Trophoblast cell (in vitro differentiated cells and primary cell): ENCODE data around the gene LMCD1.

ENCODE experiments used
- DNase-seq, 2 donors: peaks; one replicate each; pipeline ENCODE4 v3.0.0-alpha.2; 2016
- H2AFZ ChIP-seq: 2 replicates; pipeline ENCODE4 v1.6.1; 2013; ENCODE audit warnings: low read length, moderate library complexity, mild to moderate bottlenecking; ENCODE audit not compliant: insufficient read depth, poor library complexity
- H2AK5ac ChIP-seq: 2 replicates; pipeline ENCODE4 v1.6.1; 2013; ENCODE audit warnings: mild to moderate bottlenecking, low read length
- H2BK120ac ChIP-seq: 2 replicates; pipeline ENCODE4 v1.6.1; 2013; ENCODE audit warnings: low read length, mild to moderate bottlenecking, moderate library complexity; ENCODE audit not compliant: insufficient read depth, poor library complexity
- H2BK12ac ChIP-seq: 2 replicates; pipeline ENCODE4 v1.6.1; 2013; ENCODE audit warnings: mild to moderate bottlenecking, low read length, moderate library complexity
- H2BK5ac ChIP-seq: 2 replicates; pipeline ENCODE4 v1.6.1; 2013; ENCODE audit warnings: low read length, low read depth, moderate library complexity, mild to moderate bottlenecking; ENCODE audit not compliant: poor library complexity
- H3K14ac ChIP-seq: 2 replicates; pipeline ENCODE4 v1.6.1; 2013; ENCODE audit warnings: mild to moderate bottlenecking, low read length
- H3K18ac ChIP-seq: 2 replicates; pipeline ENCODE4 v1.6.1; 2013; ENCODE audit warnings: mild to moderate bottlenecking, low read length
- H3K23ac ChIP-seq: 2 replicates; pipeline ENCODE4 v1.6.1; 2013; ENCODE audit warnings: low read length
- H3K27ac ChIP-seq: 2 replicates; pipeline ENCODE4 v1.5.1; 2013; ENCODE audit warnings: low read depth, mild to moderate bottlenecking, inconsistent platforms, low read length, moderate library complexity
- H3K27me3 ChIP-seq: 2 replicates; pipeline ENCODE4 v1.6.1; 2013; ENCODE audit warnings: inconsistent platforms, mild to moderate bottlenecking, low read length, moderate library complexity; ENCODE audit not compliant: insufficient read depth
- H3K36me3 ChIP-seq, 2 experiments: 1 replicate in 1 of 2; 2 replicates in 1 of 2; pipeline ENCODE4 v1.6.1; 2013; ENCODE audit warnings: low read length in 2 of 2, mild to moderate bottlenecking in 2 of 2, moderate library complexity in 1 of 2; ENCODE audit not compliant: insufficient read depth in 2 of 2, control insufficient read depth in 1 of 2
- H3K4ac ChIP-seq: 2 replicates; pipeline ENCODE4 v1.6.1; 2013; ENCODE audit warnings: low read depth, mild to moderate bottlenecking, low read length, moderate library complexity
- H3K4me1 ChIP-seq, 2 experiments: 1 replicate in 1 of 2; 2 replicates in 1 of 2; pipeline ENCODE4 v1.6.1; 2013; ENCODE audit warnings: low read length in 2 of 2, mild to moderate bottlenecking in 2 of 2, moderate library complexity in 1 of 2; ENCODE audit not compliant: insufficient read depth in 2 of 2, control insufficient read depth in 1 of 2
- H3K4me2 ChIP-seq: 2 replicates; pipeline ENCODE4 v1.6.1; 2013; ENCODE audit warnings: inconsistent platforms, mild to moderate bottlenecking, low read length, moderate library complexity
- H3K4me3 ChIP-seq: 2 replicates; pipeline ENCODE4 v1.5.1; 2013; ENCODE audit warnings: mild to moderate bottlenecking, low read depth, low read length, inconsistent platforms
- H3K79me1 ChIP-seq: one replicate; pipeline ENCODE4 v1.6.1; 2013; ENCODE audit warnings: low read length
- H3K79me2 ChIP-seq: 2 replicates; pipeline ENCODE4 v1.6.1; 2013; ENCODE audit warnings: low read length, mild to moderate bottlenecking; ENCODE audit not compliant: control insufficient read depth, insufficient read depth, poor library complexity
- H3K9ac ChIP-seq: 2 replicates; pipeline ENCODE4 v1.6.1; 2013; ENCODE audit warnings: mild to moderate bottlenecking, low read length
- H3K9me3 ChIP-seq: 2 replicates; pipeline ENCODE4 v1.6.1; 2013; ENCODE audit warnings: low read depth, mild to moderate bottlenecking, control low read depth, inconsistent platforms, low read length; ENCODE audit not compliant: insufficient read depth
- H4K12ac ChIP-seq: 2 replicates; pipeline ENCODE4 v1.6.1; 2013; ENCODE audit warnings: low read depth, mild to moderate bottlenecking, low read length, moderate library complexity
- H4K8ac ChIP-seq: 2 replicates; pipeline ENCODE4 v1.6.1; 2013; ENCODE audit warnings: low read depth, mild to moderate bottlenecking, low read length, moderate library complexity
- H4K91ac ChIP-seq: one replicate; pipeline ENCODE4 v1.6.1; 2013; ENCODE audit warnings: low read depth, mild to moderate bottlenecking, low read length, moderate library complexity
- WGBS: extraction: QIAGEN DNeasy Blood & Tissue Kit; methylation state at CpG from one replicate; pipeline ENCODE4 v1.1.7; 2013; ENCODE audit warnings: missing lambda C conversion rate; ENCODE audit not compliant: insufficient read length, insufficient coverage; ENCODE audit errors: extremely low coverage; 5-methylcytosine and 5-hydroxymethylcytosine counted together

Gene LMCD1

GRCh38 chr3:8520816-8521403 lies 19.3 kb downstream of the LMCD1 start:
- H3K4me2 ChIP-seq: no peak overlapping the region
- no peak overlapping the region for H2AFZ ChIP-seq
- DNase-seq: no peak
- no peaks in the 10 kb centered on the region for H3K4me1 ChIP-seq
- no peak overlapping the region for H3K9ac ChIP-seq
- H3K18ac ChIP-seq: no peak overlapping the region
- no peak overlapping the region for H3K27ac ChIP-seq
- no peak overlapping the region for H2BK120ac ChIP-seq
- H4K91ac ChIP-seq: no peak overlapping the region
- H3K79me1 ChIP-seq: no peaks in the 10 kb centered on the region
- no peak overlapping the region for H3K4ac ChIP-seq
- no peak overlapping the region for H2AK5ac ChIP-seq
- peaks cover 10 to 27% of the 10 kb centered on the region in 2 experiments for H3K36me3 ChIP-seq
- H3K4me3 ChIP-seq: no peak overlapping the region
- H2BK12ac ChIP-seq: no peak overlapping the region
- H4K12ac ChIP-seq: no peak overlapping the region
- no peak overlapping the region for H3K23ac ChIP-seq
- no peak overlapping the region for H3K14ac ChIP-seq
- no peak overlapping the region for H4K8ac ChIP-seq
- no CpG with 5 or more reads among the region's 9 CpGs for WGBS
- H2BK5ac ChIP-seq: no peak overlapping the region
- H3K27me3 ChIP-seq: no peaks in the 10 kb centered on the region
- H3K9me3 ChIP-seq: no peaks in the 10 kb centered on the region
- H3K79me2 ChIP-seq: no peaks in the 10 kb centered on the region

- Histone ChIP-seq H3K4me2 (no peak overlapping the region), H4K12ac (no peak overlapping the region), H3K9ac (no peak overlapping the region), H3K79me2 (no peaks in the 10 kb centered on the region), H2AFZ (no peak overlapping the region), H3K14ac (no peak overlapping the region), H4K8ac (no peak overlapping the region), H2BK5ac (no peak overlapping the region), H3K9me3 (no peaks in the 10 kb centered on the region), H3K36me3 (peaks cover 10 to 24% of the 10 kb centered on the region in 2 experiments), H3K23ac (no peak overlapping the region), H3K18ac (no peak overlapping the region), H3K4ac (no peak overlapping the region), H2AK5ac (no peak overlapping the region), H3K27me3 (no peaks in the 10 kb centered on the region), H3K27ac (no peak overlapping the region), H4K91ac (no peak overlapping the region), H3K4me3 (no peak overlapping the region), H2BK120ac (no peak overlapping the region), H3K4me1 (no peaks in the 10 kb centered on the region), H2BK12ac (no peak overlapping the region), H3K79me1 (peaks cover 2% of the 10 kb centered on the region)
- no peak for DNase-seq
- WGBS: no CpG with 5 or more reads among the region's 1 CpG
Measured at GRCh38 chr3:8523041-8523440, 21.4 kb downstream of the LMCD1 start.

- H3K4me3 ChIP-seq: no peak overlapping the region
- H4K12ac ChIP-seq: no peak overlapping the region
- H2BK5ac ChIP-seq: no peak overlapping the region
- H2AFZ ChIP-seq: no peak overlapping the region
- H3K4me1 ChIP-seq: peaks cover under 1 to 1% of the 10 kb centered on the region in 2 experiments
- WGBS: no CpG with 5 or more reads among the region's 3 CpGs
- H3K9ac ChIP-seq: no peak overlapping the region
- H2BK12ac ChIP-seq: no peak overlapping the region
- H3K79me1 ChIP-seq: peaks cover 2% of the 10 kb centered on the region
- no peak overlapping the region for H2BK120ac ChIP-seq
- H3K4me2 ChIP-seq: no peak overlapping the region
- no peaks in the 10 kb centered on the region for H3K79me2 ChIP-seq
- H3K23ac ChIP-seq: no peak overlapping the region
- H3K4ac ChIP-seq: no peak overlapping the region
- DNase-seq: no peak
- H2AK5ac ChIP-seq: no peak overlapping the region
- H3K27me3 ChIP-seq: no peaks in the 10 kb centered on the region
- H4K91ac ChIP-seq: no peak overlapping the region
- no peak overlapping the region for H4K8ac ChIP-seq
- no peaks in the 10 kb centered on the region for H3K9me3 ChIP-seq
- H3K18ac ChIP-seq: no peak overlapping the region
- H3K27ac ChIP-seq: no peak overlapping the region
- no peak overlapping the region for H3K14ac ChIP-seq
- peaks cover 10 to 21% of the 10 kb centered on the region in 2 experiments for H3K36me3 ChIP-seq
Measured at GRCh38 chr3:8524249-8524648, 22.6 kb downstream of the LMCD1 start.

- Histone ChIP-seq H3K36me3 (peaks cover 12 to 22% of the 10 kb centered on the region in 2 experiments), H2BK12ac (no peak overlapping the region), H3K27me3 (no peaks in the 10 kb centered on the region), H2AK5ac (no peak overlapping the region), H3K9ac (no peak overlapping the region), H3K4ac (no peak overlapping the region), H3K14ac (no peak overlapping the region), H3K79me1 (peaks cover 2% of the 10 kb centered on the region), H3K4me1 (peaks cover 2 to 5% of the 10 kb centered on the region in 2 experiments), H3K4me3 (no peak overlapping the region), H4K12ac (no peak overlapping the region), H2BK120ac (no peak overlapping the region), H3K23ac (no peak overlapping the region), H3K9me3 (no peaks in the 10 kb centered on the region), H3K4me2 (no peak overlapping the region), H4K91ac (no peak overlapping the region), H3K79me2 (no peaks in the 10 kb centered on the region), H4K8ac (no peak overlapping the region), H2BK5ac (no peak overlapping the region), H2AFZ (no peak overlapping the region), H3K18ac (no peak overlapping the region), H3K27ac (no peak overlapping the region)
- DNase-seq: no peak
- WGBS: no CpG with 5 or more reads among the region's 5 CpGs
Measured at GRCh38 chr3:8524656-8525399, 23.2 kb downstream of the LMCD1 start.
